ENCODE results near the gene NFKBIL1.

The NFKBIL1 gene

DNA sequence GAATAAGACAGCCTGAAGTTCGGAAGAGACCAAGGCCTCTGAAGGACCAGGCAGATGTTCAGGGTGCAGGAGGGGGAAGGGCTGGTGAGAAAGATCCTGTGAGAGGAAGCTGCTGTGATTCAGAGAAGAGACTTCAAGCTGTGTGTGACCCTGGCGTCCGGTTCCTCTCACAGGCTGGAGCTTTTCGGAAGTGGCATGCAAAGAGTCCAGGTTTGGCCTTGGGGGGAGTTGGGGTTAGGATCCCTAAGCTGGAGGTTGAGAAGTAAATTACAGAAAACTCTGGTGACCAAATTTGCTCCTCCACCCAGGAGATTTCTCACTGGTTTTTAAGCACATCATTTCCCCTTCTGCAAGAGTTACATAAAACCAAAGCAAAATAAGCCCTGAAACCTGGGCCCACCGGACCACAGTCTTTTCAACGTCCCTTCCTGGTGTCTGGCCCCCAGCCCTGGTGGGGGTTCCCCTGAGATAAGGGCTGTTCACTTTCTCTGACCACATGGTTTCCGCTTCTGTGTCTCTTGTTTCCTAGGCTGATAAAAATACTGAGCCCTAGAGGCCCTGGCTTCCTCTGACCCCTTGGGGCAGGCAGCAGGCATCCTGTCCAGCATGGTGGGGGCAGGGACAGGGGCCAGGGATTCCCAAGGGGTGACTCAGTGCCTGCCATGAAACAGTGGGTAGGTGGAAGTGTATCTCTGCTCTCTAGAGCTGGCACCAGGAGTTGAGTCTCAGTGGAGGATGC, 12.7 kb downstream of the NFKBIL1 start:
- no peak for DNase-seq (ENCODE audit: low read depth in 2 of 2)

DNA sequence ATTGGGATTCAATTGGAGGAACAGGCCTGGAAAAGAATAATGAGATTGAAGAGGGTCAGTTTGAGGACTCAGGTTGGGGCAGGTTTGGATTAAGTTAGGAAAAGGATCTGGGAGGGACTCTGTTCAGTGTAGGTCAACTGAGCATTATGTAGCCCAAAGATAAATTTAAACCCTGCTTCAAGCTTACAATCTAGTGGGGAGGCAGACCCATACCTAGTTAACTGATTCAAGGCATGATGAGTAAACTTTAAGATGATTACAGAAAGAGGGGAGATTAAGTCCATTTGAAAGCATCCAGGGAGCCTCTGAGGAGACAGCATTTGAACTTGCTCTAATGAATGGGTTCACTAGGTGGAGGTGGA, 13.3 kb downstream of the NFKBIL1 start:
- no peak for DNase-seq (ENCODE audit: low read depth in 2 of 2)

DNA sequence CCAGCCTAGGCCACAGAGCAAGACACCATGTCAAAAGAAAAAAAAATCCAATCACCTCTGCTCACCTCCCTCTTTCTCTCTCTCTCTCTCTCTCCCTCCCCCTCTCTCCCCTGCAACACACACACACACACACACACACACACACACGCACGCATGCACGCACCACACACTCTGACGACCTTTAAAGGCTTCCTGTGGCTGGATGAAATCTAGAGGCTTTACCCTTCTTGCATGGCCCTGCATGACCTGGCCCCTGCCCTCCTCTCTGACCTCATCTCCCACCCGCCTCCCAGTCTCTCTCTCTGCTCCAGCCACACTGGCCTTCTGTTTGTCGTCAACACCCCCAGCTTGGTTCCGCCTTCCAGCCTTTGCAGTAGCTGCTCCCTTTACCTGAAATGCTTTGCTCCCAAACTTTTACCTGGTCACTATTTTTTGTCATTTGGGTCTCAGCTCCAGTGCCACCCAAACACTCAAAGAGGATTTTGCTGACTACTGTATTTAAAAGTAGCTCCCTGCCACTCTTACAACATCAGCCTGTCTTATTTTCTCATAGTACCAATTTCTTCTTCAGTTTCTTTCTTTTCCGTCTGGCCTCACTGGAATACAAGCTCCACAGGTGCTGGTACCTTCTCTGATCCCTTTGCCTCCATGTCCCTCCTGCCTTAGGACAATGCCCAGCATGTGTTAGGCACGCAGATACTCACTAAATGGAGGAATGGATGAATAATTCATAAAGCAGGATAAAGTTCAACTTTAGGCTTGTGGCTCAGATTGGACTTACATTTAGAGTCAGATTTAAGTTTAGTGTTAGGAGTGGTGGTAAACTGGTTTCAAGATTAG, 20.3 kb downstream of the NFKBIL1 start:
- DNase-seq (ENCODE audit: low read depth in 2 of 2) = no peak

DNA sequence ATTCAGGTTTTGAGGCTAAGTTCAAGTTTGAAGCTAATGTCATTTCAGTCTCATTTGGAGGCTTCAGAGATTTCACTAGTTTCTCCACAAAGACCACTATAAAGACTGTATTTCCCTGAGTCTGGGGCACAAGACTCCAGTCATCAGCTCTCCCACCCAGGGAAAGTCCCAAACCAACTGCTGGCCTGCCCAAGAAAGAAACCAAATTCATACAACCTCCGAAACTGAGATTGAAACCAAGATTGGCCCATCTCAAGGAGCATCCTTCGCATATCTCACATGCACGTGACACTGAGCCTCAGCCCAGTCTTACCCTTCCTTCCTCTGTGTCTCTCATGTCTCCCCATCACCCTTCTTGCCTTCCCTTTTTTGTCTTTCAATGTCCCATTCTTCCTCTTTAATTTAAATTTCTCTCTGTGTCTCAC, 21.1 kb downstream of the NFKBIL1 start:
- peak in 1 of 2 donors; percentile 61 for DNase-seq (ENCODE audit: low read depth in 2 of 2)

DNA sequence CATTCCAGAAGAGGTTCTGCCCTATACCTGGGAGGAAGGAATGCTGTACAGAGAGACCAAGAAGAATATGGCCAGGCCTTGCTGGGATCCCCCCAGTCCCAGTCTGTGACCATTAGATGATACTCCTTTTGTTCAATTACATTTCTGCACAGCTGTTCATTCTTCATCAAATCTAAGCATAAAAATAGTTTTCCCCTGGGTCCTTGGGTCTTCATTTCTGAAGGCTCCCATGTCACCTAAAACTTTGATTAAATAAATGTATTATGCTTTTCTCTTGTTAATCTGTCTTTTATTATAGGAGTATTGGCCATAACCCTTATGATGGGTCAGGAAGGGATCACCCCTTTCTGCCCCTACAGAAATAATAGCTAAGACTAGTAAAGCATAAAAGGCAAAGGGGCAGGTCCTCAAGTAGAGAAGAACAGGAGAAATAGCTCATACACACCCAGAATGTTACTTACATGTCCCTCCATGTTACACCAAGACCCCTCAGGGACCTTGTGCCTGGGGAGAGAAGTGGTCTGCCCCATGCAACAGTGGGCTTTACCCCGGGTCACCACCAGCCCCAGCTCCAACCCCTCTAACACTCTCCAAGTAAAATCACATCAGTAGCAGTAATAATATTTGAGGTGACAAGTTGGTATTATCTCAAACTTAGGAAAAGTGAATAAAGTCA, 22.6 kb downstream of the NFKBIL1 start:
- DNase-seq (ENCODE audit: low read depth in 2 of 2) = no peak

DNA sequence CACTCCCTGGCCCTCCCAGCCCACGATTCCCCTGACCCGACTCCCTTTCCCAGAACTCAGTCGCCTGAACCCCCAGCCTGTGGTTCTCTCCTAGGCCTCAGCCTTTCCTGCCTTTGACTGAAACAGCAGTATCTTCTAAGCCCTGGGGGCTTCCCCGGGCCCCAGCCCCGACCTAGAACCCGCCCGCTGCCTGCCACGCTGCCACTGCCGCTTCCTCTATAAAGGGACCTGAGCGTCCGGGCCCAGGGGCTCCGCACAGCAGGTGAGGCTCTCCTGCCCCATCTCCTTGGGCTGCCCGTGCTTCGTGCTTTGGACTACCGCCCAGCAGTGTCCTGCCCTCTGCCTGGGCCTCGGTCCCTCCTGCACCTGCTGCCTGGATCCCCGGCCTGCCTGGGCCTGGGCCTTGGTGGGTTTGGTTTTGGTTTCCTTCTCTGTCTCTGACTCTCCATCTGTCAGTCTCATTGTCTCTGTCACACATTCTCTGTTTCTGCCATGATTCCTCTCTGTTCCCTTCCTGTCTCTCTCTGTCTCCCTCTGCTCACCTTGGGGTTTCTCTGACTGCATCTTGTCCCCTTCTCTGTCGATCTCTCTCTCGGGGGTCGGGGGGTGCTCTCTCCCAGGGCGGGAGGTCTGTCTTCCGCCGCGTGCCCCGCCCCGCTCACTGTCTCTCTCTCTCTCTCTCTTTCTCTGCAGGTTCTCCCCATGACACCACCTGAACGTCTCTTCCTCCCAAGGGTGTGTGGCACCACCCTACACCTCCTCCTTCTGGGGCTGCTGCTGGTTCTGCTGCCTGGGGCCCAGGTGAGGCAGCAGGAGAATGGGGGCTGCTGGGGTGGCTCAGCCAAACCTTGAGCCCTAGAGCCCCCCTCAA, 24.9 kb downstream of the NFKBIL1 start, which contains the start of gene LTA:
TSS of gene LTA (plus strand) at position 249 of the 871 bp plus-strand sequence. CDS start at position 703, 454 bp downstream.
- peak; percentile 62 to 73 for DNase-seq (ENCODE audit: low read depth in 2 of 2)

DNA sequence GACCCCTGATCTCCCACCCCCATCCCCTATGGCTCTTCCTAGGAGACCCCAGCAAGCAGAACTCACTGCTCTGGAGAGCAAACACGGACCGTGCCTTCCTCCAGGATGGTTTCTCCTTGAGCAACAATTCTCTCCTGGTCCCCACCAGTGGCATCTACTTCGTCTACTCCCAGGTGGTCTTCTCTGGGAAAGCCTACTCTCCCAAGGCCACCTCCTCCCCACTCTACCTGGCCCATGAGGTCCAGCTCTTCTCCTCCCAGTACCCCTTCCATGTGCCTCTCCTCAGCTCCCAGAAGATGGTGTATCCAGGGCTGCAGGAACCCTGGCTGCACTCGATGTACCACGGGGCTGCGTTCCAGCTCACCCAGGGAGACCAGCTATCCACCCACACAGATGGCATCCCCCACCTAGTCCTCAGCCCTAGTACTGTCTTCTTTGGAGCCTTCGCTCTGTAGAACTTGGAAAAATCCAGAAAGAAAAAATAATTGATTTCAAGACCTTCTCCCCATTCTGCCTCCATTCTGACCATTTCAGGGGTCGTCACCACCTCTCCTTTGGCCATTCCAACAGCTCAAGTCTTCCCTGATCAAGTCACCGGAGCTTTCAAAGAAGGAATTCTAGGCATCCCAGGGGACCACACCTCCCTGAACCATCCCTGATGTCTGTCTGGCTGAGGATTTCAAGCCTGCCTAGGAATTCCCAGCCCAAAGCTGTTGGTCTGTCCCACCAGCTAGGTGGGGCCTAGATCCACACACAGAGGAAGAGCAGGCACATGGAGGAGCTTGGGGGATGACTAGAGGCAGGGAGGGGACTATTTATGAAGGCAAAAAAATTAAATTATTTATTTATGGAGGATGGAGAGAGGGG, 26.1 kb downstream of the NFKBIL1 start:
- DNase-seq (ENCODE audit: low read depth in 2 of 2) = no peak

DNA sequence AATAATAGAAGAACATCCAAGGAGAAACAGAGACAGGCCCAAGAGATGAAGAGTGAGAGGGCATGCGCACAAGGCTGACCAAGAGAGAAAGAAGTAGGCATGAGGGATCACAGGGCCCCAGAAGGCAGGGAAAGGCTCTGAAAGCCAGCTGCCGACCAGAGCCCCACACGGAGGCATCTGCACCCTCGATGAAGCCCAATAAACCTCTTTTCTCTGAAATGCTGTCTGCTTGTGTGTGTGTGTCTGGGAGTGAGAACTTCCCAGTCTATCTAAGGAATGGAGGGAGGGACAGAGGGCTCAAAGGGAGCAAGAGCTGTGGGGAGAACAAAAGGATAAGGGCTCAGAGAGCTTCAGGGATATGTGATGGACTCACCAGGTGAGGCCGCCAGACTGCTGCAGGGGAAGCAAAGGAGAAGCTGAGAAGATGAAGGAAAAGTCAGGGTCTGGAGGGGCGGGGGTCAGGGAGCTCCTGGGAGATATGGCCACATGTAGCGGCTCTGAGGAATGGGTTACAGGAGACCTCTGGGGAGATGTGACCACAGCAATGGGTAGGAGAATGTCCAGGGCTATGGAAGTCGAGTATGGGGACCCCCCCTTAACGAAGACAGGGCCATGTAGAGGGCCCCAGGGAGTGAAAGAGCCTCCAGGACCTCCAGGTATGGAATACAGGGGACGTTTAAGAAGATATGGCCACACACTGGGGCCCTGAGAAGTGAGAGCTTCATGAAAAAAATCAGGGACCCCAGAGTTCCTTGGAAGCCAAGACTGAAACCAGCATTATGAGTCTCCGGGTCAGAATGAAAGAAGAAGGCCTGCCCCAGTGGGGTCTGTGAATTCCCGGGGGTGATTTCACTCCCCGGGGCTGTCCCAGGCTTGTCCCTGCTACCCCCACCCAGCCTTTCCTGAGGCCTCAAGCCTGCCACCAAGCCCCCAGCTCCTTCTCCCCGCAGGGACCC, 27.0 kb downstream of the NFKBIL1 start:
- DNase-seq (ENCODE audit: low read depth in 2 of 2) = peak in 1 of 2 donors; percentile 27

DNA sequence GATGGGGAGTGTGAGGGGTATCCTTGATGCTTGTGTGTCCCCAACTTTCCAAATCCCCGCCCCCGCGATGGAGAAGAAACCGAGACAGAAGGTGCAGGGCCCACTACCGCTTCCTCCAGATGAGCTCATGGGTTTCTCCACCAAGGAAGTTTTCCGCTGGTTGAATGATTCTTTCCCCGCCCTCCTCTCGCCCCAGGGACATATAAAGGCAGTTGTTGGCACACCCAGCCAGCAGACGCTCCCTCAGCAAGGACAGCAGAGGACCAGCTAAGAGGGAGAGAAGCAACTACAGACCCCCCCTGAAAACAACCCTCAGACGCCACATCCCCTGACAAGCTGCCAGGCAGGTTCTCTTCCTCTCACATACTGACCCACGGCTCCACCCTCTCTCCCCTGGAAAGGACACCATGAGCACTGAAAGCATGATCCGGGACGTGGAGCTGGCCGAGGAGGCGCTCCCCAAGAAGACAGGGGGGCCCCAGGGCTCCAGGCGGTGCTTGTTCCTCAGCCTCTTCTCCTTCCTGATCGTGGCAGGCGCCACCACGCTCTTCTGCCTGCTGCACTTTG, 28.0 kb downstream of the NFKBIL1 start, which contains the start of gene TNF:
TSS of gene TNF (plus strand) at position 231 of the 567 bp plus-strand sequence. CDS start at position 408, 177 bp downstream.
- peak; percentile 76 to 84 for DNase-seq (ENCODE audit: low read depth in 2 of 2)

DNA sequence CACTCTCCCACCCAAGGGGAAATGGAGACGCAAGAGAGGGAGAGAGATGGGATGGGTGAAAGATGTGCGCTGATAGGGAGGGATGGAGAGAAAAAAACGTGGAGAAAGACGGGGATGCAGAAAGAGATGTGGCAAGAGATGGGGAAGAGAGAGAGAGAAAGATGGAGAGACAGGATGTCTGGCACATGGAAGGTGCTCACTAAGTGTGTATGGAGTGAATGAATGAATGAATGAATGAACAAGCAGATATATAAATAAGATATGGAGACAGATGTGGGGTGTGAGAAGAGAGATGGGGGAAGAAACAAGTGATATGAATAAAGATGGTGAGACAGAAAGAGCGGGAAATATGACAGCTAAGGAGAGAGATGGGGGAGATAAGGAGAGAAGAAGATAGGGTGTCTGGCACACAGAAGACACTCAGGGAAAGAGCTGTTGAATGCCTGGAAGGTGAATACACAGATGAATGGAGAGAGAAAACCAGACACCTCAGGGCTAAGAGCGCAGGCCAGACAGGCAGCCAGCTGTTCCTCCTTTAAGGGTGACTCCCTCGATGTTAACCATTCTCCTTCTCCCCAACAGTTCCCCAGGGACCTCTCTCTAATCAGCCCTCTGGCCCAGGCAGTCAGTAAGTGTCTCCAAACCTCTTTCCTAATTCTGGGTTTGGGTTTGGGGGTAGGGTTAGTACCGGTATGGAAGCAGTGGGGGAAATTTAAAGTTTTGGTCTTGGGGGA, 28.7 kb downstream of the NFKBIL1 start:
- DNase-seq (ENCODE audit: low read depth in 2 of 2) = no peak

DNA sequence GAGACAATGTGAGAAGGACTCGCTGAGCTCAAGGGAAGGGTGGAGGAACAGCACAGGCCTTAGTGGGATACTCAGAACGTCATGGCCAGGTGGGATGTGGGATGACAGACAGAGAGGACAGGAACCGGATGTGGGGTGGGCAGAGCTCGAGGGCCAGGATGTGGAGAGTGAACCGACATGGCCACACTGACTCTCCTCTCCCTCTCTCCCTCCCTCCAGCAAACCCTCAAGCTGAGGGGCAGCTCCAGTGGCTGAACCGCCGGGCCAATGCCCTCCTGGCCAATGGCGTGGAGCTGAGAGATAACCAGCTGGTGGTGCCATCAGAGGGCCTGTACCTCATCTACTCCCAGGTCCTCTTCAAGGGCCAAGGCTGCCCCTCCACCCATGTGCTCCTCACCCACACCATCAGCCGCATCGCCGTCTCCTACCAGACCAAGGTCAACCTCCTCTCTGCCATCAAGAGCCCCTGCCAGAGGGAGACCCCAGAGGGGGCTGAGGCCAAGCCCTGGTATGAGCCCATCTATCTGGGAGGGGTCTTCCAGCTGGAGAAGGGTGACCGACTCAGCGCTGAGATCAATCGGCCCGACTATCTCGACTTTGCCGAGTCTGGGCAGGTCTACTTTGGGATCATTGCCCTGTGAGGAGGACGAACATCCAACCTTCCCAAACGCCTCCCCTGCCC, 29.6 kb downstream of the NFKBIL1 start:
- no peak for DNase-seq (ENCODE audit: low read depth in 2 of 2)

DNA sequence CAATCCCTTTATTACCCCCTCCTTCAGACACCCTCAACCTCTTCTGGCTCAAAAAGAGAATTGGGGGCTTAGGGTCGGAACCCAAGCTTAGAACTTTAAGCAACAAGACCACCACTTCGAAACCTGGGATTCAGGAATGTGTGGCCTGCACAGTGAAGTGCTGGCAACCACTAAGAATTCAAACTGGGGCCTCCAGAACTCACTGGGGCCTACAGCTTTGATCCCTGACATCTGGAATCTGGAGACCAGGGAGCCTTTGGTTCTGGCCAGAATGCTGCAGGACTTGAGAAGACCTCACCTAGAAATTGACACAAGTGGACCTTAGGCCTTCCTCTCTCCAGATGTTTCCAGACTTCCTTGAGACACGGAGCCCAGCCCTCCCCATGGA, 30.2 kb downstream of the NFKBIL1 start:
- no peak for DNase-seq (ENCODE audit: low read depth in 2 of 2)

DNA sequence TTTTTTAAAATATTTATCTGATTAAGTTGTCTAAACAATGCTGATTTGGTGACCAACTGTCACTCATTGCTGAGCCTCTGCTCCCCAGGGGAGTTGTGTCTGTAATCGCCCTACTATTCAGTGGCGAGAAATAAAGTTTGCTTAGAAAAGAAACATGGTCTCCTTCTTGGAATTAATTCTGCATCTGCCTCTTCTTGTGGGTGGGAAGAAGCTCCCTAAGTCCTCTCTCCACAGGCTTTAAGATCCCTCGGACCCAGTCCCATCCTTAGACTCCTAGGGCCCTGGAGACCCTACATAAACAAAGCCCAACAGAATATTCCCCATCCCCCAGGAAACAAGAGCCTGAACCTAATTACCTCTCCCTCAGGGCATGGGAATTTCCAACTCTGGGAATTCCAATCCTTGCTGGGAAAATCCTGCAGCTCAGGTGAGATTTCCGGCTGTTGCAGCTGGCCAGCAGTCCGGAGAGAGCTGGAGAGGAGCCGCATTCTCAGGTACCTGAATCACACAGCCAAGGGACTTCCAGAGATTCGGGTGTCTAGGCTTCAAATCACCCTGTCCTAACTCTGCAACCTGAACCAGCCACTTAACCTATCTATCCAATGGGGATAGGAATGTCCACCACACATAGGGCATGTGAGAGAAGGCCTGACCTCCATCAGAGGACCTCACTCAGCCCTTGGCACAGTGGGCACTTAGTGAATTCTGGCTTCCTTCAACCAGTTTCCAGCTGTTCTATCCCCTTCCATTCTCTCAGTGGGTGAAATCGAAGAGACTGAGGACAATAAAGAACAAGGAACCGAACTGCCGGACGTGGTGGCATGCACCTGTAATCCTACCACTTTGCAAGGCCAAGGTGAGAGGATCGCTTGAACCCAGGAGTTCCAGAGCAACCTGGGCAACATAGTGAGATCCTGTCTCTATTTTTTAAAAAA, 31.0 kb downstream of the NFKBIL1 start:
- DNase-seq (ENCODE audit: low read depth in 2 of 2) = no peak

DNA sequence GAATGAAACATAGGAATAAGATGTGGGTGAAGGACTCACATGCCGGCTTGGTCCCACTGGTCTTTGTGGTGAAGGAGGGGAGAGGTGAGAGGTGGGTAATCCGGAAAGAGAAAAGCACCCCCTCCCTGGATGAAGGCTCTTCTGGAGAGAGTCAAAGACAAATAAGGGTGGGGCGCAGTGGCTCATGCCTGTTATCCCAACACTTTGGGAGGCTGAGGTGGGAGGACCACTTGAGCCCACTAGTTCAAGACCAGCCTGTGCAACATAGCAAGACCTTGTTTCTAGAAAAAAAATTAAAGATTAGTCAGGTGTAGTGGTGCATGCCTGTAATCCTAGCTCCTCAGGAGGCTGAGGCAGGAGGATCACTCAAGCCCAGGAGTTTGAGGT, 31.7 kb downstream of the NFKBIL1 start:
- no peak for DNase-seq (ENCODE audit: low read depth in 2 of 2)

DNA sequence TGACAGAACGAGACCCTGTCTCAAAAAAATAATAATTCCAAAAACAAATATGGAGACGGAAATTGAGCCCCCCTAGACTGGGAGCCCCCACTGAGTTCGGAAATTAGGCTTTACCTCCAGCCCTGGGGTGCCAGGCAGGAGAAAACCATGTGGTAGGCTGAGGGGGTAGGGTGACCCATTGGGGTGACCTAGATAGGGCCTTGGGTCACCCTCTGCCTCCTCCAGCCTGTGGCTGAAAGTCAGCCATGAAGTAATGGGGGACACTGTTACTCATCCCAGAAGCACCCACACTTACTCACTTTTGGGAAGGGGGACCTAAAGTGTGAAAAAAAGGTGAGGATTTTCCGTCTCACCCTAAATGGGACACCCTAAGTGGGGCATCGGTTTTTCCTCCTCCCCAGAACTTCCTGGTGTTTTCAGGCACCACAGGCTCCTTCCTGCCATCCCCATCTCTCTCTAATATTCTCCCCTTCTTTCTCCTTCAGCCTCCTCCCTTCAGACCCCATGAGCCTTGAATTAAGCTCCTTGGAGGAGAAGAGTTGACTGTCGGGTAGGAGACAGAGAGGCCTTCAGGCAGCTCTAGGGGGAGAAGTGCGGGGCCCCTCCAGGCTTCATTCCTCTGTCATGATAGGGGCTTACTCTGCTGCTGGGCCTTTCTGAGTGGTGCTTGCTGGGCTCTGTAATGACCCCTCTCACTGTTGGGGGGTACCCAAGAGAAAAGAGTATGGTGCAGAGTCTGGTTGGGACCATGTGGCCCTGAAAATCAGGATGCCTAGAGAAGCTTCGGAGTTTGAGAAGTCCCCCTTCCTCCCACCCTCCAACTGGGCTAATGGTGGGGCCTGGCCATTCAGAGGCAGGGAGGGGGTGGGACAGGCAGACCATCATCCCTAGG, 32.4 kb downstream of the NFKBIL1 start:
- DNase-seq (ENCODE audit: low read depth in 2 of 2) = no peak

DNA sequence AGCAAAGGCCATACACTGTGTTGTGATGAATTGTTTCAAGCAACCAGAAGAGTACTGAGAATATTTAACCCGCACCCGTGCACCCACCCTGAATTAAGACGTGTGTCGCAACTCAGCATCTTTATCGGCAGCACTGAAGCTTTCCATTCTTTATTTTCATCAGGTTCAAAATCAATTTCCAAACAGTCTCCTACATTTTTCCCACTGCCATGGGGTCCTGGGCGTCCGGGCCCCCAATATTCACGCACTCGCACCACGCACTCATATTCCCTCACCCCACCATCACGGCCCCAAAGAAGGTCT, 33.0 kb downstream of the NFKBIL1 start:
- no peak for DNase-seq (ENCODE audit: low read depth in 2 of 2)
